HepG2 (cell line): ENCODE measurements around the gene COQ8A.

Experiments
- CTCF ChIP-seq: sonication (generic); formaldehyde crosslinking; IDR thresholded peaks from 2 replicates; pipeline ENCODE4 v1.5.0; 2020; ENCODE audit warnings: mild to moderate bottlenecking, missing genetic modification reagents, moderate library complexity
- GABPB1 ChIP-seq: IDR thresholded peaks from 2 replicates; pipeline ENCODE4 v1.6.1; 2016; ENCODE audit warnings: mild to moderate bottlenecking, missing genetic modification reagents, moderate library complexity, missing compliant biosample characterization
- GATA4 ChIP-seq: sonication (generic); IDR thresholded peaks from 2 replicates; pipeline ENCODE4 v1.6.1; 2016; ENCODE audit warnings: antibody characterized with exemption, low read depth, borderline replicate concordance
- GRHL1 ChIP-seq: sonication (generic); formaldehyde crosslinking; conservative IDR thresholded peaks from 2 replicates; pipeline ENCODE4 v1.8.0; 2022; ENCODE audit warnings: missing genetic modification reagents
- MBNL3 ChIP-seq: fragments of 250-450 bp; sonication (Bioruptor Pico); conservative IDR thresholded peaks from 2 replicates; pipeline ENCODE4 v1.8.0; 2022; ENCODE audit warnings: mild to moderate bottlenecking, inconsistent platforms
- MLLT10 ChIP-seq: sonication (generic); formaldehyde crosslinking; IDR thresholded peaks from 2 replicates; pipeline ENCODE4 v1.4.0; 2020; ENCODE audit warnings: missing genetic modification reagents
- POLR2AphosphoS5 ChIP-seq: IDR thresholded peaks from 2 replicates; pipeline ENCODE4 v1.6.1; 2012; ENCODE audit warnings: low read depth, low read length
- SRF ChIP-seq: IDR thresholded peaks from 2 replicates; pipeline ENCODE4 v1.6.1; 2011; ENCODE audit warnings: mild to moderate bottlenecking, low read depth, low read length, moderate library complexity

GRCh38 chr1:226956942-226957713 is 17.0 kb downstream of the COQ8A start:
- TF ChIP-seq MLLT10 (CRISPR knock-in tag) (no peak), MBNL3 (CRISPR knock-in tag) (no peak), GATA4 (no peak), GABPB1 (no peak), POLR2AphosphoS5 (no peak), GRHL1 (no peak), CTCF (CRISPR knock-in tag) (no peak), SRF (no peak)
